GM21367 (cell line): ENCODE results near the gene KIF19.
A peak's percentile ranks its signal among the peaks of the same experiment; 100 is the strongest.

Source experiments
- ATAC-seq: cut with Tn5 transposase; IDR thresholded peaks from one replicate; pipeline ENCODE4 v1.9.1; 2021; ENCODE audit not compliant: unreplicated experiment

The KIF19 gene

DNA sequence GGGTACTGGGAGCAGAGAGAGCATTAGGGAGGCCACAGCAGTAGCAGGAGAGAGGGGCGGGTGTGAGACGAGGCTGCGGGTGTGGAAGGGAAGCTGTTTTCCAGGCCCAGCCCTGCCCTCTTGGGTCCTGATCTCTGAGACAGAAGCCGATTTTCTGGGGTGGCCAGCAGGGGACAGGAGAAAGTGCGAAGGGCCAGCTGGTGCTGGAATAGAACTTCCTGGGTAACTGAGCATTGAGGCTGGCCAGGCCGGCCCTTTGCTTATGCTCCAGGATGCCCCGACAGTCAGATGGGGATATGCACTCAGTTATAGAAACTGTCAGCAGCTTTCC lies 34.8 kb downstream of the KIF19 start:
- ATAC-seq = no peak

GRCh38 chr17:74361230-74362068 lies 35.4 kb downstream of the KIF19 start, which contains the start of gene BTBD17:
BTBD17 (minus strand) TSS chr17:74361868; CDS start chr17:74361819, 49 bp downstream.
- no peak for ATAC-seq

GRCh38 chr17:74362069-74362405 lies 36.0 kb downstream of the KIF19 start:
- ATAC-seq = no peak

DNA sequence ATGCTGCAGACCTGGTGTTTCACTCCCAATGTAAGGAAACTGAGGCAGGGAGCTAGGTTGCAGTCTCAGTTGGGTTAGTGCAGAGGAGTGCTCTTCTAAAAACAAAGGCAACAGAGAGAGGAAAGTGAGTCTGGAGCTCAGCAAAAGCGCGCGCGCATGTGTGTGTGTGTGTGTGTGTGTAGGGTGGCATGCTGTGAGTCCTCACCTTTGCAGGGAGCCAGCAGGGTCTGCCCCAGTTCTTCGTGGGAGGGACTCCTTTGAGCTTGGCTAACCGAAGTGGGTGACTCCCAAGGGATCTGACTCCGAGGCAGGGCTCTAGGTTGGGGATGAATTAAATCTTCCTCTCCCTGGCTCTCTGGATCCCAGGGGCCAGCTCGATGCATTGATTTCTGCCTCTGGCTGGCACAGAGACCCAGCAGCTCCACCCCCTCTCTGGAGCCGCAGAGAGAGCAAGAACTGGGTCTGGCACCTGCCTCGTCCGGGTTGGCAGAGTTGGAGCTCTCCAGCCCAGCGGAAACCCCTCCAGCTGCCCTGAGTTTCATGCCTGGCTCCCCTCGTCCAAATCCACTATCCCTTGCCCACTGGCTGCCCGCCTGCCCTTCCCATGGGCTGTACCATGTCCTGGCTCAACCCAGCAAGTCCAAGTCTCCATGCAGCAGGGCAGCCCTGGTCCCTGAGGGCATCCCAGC lies 36.9 kb downstream of the KIF19 start:
- ATAC-seq = no peak

DNA sequence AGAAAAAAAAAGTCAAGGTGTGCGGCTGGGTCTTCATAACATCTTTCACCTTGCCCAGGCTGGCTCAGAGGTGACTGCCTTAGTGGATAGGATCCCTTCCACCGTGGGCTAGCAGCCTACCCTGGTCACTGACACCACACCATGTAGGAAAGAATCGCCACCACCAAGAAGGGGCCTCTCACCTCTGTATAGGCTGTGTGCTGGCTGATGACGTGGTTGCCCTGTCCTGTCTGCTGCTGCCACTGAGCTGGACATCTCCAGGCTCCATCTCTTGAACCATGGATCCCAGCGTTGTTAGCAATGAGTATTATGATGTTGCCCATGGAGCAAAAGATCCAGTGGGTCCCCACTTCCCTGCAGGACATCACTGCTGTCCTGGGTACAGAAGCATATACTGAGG lies 41.2 kb downstream of the KIF19 start, which contains the start of gene GPR142:
TSS of gene GPR142 (plus strand) at position 301 of the 400 bp plus-strand sequence. CDS start 2,035 bp downstream, outside the sequence.
- ATAC-seq = no peak

DNA sequence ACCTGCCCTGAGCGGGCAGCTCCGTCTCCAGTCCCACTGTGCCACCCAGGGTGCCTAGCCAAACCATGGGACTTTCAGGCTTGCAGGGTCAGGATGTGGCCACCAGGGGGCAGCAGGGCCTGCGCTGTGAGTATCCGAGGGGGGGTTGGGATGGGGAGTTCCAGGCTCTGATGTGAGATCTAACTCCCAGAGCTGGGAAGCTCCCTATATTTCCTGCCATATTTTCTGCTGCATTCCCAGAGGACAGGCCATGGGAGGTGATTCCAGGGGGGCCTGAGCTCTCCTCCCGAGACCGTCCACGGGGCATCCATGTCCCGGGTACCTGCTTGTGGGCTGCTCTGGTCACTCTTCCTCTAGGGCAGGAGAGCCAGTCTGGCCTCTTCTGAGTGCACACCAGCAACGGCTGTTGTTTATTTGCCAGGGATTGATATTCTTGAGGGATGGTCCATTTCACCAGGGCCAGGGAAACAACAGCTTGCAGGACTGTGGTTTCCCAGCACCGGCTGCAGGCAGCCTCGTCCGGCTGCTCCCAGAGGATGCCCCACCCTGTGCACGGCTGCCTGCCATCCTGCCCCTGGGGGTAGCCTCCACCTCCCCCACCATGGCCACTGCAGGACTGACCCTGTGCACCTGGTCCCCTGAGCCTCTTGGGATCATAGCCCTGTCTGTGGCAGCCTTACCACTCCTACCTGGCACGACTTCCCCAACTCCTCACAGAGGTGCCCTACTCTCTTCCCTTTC lies 42.5 kb downstream of the KIF19 start:
- no peak for ATAC-seq

- no peak for ATAC-seq
Observed at GRCh38 chr17:74369221-74369620, 43.2 kb downstream of the KIF19 start.

DNA sequence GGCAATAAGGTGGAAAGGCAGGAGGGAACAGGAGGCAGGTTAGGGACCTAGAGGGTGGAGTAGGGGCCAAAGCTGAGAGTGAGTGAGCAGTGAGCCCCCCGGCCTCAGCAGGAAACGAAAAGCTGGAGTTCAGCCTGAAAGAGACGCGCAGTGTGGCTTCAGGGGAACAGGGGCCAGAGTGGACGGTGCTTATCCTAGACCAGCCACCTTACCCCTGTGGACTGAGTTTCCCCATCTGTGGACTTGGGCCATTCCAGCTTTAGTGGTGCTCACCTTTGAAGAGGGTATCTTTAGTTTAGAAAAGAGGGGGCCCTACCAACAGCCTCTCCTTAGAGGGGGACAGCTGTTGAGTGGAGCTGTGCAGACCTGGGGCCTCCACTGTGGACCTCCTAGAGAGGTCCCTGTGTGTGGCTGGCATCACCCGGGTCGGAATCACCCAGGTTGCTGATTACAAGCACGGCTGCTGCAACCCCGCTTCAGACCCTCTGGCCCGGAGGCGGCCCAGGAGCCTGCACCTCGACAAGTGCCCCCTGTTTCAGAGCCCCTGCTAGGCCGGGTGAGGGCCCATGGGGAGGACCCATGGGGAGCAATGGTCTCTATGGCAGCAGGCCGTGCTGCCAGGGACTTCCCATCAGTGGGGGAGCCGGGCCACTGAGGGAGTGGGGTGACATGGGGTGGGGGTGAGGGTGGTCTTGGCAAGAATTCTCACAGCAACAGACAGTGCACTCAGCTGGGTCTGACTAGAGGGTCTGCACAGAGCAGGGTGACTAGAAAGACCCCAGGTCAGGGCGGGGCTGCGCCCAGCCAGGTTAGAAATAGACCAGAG lies 43.9 kb downstream of the KIF19 start:
- no peak for ATAC-seq

- no peak for ATAC-seq
Observed at GRCh38 chr17:74371653-74372147, 45.7 kb downstream of the KIF19 start.

DNA sequence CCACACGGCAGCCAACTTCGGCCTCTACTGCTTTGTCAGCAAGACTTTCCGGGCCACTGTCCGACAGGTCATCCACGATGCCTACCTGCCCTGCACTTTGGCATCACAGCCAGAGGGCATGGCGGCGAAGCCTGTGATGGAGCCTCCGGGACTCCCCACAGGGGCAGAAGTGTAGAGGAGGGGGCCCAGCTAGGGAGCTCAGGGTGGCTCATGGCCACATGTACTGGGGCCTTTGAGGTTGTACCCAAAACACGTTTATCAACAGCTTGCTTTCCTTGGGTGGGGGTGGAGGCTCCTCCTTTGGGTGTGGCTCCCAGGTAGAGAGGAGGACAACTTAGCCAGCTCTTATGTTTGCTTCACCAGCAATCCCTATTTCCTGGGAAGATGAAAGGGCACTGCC lies 46.4 kb downstream of the KIF19 start:
- ATAC-seq = no peak

- ATAC-seq = no peak
Observed at GRCh38 chr17:74373838-74374606, 48.0 kb downstream of the KIF19 start.

DNA sequence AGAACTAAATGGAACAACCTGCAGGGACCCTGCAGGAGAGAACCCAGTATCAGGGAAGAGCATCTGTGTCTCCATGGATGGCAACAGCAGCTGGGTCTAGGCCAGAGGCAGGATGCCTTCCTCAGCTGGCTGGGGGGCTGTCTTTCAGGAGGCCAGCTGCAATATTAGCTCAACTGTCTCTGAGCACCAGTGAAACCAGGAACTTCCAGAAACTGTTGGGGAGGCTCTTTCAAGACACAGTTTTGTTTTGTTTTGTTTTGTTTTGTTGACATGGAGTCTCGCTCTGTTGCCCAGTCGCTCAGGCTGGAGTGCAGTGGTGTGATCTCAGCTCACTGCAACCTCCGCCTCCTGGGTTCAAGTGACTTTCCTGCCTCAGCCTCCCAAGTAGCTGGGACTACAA lies 48.8 kb downstream of the KIF19 start:
- no peak for ATAC-seq

DNA sequence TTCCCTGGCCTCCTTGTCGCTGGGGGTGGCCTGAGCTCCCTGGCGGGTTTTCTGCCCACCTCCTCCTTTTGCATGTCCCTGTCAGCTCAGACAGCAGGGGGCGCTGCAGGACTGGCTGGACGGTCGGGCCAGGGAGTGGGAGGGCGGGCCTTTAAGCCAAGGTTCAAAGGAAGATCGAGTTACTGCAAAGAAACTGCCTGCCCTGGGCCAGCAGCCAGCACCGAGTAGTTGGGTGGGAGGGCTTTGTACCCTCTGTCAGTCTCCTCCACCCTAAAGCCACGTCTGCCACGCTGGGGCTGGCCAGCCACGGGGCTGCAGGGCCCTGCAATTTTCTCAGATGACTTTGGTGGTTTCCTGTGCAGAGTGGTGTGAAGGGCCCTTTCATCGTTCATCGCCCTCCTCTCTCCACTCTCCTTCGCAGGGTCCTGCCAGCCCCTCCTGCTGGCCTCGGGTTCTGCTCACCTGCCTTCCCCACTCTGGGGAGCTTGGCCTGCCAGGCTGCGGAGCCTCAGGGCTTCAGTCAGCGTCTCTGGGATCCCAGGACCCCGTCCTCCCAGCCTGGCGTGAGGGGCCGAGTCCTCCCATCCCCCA lies 53.6 kb downstream of the KIF19 start:
- ATAC-seq = peak; percentile 49

GRCh38 chr17:74380086-74380958 lies 54.3 kb downstream of the KIF19 start:
- ATAC-seq = no peak

DNA sequence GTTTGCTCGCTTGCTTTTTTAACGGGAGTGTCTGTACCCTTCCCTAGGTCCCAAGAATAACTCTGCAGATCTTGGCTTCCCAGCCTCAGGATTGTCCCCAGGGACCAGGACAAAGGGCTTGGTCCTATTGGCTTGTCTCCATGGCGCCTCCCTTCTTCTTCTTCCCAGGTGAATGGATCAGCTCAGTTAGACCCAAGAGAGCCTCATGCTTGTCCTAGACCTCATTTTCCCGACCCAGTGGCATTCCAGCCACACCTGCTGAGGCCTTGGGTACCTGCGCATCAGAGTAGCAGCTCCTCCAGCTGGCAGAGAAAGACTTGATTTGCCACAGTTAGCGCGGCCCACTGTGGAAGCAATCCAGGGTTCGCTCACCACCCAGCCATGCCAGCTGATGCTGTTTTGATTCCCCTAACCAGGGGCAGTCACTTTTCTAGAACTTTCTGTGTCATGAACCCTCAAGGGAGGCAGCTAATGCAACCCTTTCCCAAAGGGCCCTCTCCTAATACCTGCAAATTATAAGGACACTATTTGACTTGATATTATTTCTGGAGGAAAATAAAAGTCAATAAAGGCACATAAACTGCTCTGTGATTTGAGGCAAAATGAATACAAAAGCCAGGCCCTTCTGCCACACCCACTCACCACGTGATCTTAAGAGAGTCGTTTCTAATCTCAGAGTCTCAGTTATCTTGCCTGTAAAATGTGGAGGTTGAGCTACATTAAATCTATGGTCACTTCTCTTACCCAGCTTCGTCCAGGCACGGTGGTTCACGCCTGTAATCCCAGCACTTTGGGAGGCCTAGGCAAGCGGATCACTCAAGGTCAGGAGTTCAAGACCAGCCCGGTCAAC lies 55.2 kb downstream of the KIF19 start:
- ATAC-seq = no peak

DNA sequence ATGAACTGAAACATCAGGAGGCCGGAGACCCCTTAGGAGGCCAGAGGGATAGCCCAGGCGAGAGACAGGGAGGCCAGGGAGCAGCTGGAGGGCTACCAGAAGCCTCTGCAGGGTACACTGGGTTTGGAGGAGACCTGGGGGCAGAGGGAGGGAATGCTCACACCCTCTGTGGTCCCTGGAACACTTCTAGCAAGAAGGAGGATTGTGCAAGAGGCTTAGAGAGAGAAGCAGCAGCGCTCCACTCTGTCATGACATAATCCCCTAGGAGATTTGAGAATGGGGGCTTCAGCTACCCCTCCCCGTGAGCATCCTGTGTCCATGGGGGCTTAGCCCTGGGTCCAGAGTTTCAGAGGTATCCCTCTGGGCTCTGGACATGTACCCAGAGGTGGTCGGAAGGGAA lies 57.1 kb downstream of the KIF19 start:
- ATAC-seq = no peak

GRCh38 chr17:74385201-74385600 lies 59.2 kb downstream of the KIF19 start:
- ATAC-seq = no peak

- no peak for ATAC-seq
Observed at GRCh38 chr17:74386386-74386785, 60.4 kb downstream of the KIF19 start.
